ENCODE results near the gene CHN2.

CHN2 gene

DNA sequence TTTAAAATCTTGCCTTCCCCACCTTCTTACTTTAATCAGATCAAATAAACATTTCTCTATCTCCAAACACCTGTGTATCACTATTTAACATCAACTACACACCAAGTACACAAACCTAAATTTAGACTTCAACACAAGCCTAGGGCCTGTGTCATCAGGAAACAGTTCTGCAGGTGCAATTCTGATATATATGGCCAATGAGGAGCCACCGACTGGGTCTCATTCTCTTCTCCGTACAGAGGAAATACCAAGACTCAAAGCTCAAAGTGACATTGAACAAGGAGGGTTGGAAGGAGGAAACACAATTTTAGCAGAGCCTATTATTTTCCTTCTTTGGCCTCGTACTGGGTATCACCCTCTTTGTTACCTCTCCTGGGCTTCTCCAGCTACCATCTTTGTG is 216.4 kb downstream of the CHN2 start:
- H3K27ac ChIP-seq: no peak overlapping the region
- TF ChIP-seq, protein P1, sequence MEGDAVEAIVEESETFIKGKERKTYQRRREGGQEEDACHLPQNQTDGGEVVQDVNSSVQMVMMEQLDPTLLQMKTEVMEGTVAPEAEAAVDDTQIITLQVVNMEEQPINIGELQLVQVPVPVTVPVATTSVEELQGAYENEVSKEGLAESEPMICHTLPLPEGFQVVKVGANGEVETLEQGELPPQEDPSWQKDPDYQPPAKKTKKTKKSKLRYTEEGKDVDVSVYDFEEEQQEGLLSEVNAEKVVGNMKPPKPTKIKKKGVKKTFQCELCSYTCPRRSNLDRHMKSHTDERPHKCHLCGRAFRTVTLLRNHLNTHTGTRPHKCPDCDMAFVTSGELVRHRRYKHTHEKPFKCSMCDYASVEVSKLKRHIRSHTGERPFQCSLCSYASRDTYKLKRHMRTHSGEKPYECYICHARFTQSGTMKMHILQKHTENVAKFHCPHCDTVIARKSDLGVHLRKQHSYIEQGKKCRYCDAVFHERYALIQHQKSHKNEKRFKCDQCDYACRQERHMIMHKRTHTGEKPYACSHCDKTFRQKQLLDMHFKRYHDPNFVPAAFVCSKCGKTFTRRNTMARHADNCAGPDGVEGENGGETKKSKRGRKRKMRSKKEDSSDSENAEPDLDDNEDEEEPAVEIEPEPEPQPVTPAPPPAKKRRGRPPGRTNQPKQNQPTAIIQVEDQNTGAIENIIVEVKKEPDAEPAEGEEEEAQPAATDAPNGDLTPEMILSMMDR (conservative IDR thresholded peaks at IDR 0.05): no peak

DNA sequence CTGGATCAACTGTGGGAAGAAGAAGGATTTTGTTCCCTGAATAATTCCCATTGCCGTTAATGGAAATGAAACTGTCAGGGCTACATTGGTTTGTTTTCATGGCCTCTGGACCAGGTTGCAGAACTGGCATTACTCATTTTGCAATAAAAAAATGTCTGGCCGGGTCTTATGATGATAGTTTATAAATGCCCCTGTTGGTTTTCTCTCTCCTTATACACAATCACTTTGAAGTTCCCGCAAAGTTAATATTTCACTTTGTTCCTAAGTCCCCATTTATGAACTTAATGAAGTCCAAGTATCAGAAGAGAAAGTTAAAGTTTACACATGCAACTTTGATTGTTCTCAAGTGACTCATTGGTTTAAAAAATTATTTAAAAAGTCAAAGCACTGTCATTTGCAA is 218.3 kb downstream of the CHN2 start:
- H3K27ac ChIP-seq: no peak overlapping the region
- TF ChIP-seq, protein P1 (conservative IDR thresholded peaks at IDR 0.05): no peak

DNA sequence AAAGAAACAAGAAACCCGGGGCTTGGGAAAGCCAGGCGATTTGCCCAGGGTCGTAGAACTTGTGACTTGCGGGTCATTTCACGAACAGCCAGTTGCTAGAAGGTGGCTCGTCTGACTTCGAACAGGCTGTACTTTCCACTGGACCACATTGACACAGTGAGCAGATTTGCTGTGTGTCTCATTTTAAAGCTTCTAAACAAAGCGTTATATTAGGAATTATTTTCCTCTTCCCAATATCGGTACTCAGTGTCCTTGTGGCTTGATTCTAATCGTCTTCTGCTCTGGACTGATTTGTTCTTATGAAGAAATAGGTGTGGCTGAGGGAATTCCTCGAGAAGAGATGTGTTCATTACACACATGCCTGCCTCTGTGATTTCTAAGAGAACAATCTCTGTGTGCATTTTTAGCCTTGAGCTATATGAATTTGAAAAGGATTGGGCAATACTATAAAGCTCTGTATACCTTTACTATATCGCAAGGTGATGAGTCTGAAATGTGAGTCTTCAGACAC is 219.1 kb downstream of the CHN2 start:
- TF ChIP-seq, protein P1 (conservative IDR thresholded peaks at IDR 0.05): no peak
- H3K27ac ChIP-seq: no peak overlapping the region

DNA sequence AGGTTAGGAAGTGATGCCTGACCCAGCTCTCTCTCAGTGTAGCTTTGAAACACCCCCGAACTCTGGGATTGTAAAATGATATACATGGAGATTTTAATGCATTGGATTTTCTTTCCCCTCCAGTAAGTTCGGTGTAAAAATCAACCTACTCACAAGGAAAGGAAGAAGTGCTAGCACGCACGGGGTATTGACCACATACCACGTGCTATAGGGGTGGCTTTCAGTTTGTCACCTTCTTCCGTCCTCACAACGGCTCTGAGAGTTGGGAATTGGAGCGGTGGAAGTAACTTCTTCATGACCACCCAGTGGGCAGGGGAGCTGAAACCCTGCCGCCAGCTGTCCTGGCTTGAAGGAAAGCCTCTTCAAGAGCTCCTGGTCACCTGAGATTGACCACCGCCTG is 219.6 kb downstream of the CHN2 start:
- TF ChIP-seq, protein P1 (conservative IDR thresholded peaks at IDR 0.05): no peak
- H3K27ac ChIP-seq: no peak overlapping the region

DNA sequence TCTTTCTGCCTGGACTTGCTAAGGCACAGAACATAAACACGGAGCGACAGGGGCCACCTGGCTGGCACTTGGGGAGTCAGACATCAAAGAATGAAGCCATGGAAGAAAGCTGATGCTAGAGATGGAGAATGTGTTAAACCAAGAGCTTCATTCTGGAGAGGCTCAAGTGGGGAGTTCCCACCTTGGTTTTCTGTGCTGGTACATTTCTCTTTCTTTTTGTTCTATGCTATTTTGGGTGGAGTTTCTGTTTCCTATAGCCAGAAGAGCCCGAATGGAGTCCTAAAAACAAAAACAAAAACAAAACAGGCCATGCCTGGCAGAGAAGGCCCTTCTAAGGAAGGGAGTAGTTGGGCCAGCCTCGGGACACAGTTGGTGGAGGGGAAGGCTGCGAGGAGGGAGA is 220.6 kb downstream of the CHN2 start:
- TF ChIP-seq, protein P1 (conservative IDR thresholded peaks at IDR 0.05): no peak
- no peak overlapping the region for H3K27ac ChIP-seq

DNA sequence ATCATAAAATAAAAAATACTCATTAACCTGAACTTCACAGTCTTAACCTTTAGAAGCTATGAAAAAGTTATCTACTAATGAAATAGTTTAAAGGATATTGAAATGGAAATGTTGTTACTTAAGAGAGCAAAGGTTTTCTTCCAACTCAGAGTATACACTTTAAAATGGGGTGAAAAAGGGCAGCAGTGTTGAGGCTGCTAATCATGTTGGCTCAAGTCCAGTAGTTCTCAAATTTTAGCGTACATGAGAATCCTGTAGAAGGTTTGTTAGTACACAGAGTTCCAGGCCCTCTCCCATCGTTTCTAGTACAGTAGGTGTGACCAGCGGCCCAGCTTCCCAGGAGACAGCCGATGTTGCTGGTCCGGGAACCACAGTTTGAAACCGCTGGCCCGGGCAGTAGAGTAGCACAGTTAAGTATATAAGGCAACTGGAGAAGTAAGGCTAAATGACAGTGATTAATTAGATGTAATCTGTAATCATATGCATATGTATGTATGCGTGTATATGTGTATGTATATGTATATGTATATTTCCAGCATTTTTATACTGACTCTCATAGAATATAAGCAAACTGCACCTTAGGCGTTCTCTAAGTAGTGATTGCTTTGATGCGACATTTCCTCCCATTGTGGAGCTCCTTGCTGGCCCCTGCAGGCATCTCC is 221.8 kb downstream of the CHN2 start:
- H3K27ac ChIP-seq: no peak overlapping the region
- TF ChIP-seq, protein P1 (conservative IDR thresholded peaks at IDR 0.05): no peak

DNA sequence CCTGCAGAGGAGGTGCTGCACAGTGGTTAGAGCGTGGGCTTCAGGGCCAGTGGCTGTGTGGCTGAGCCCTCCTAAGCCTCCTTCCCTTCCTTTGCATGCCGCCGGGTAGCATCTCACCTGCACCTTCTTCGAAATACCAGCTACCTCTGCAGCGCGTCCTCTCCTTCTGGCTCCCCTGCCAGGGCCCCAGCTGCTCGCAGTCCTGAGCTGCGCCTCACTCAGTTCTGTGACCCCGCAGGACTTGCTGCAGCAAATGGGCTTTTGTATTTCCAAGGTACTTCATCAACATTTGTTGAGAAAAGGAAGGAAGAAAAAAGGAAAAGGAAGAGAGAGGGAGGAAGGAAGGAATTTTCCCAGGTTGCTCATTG is 222.3 kb downstream of the CHN2 start:
- TF ChIP-seq, protein P1 (conservative IDR thresholded peaks at IDR 0.05): no peak
- H3K27ac ChIP-seq: no peak overlapping the region

Measured in VCaP (cell line).